Breast epithelium (tissue), 4 donors: ENCODE results near the gene MYBPH. TPM values are rescaled to one million over a fixed set of nuclear protein-coding genes. Genes with fewer than 3 reads are reported as not detected.

Source experiments
- DNase-seq, 2 donors: peaks; one replicate each; pipeline ENCODE4 v3.0.0-alpha.2; 2019; ENCODE audit warnings: low spot score in 2 of 2
- H3K27ac ChIP-seq, 2 donors: fragments of 200-600 bp; sonication (generic) in 1 of 2; one replicate each; pipeline ENCODE4 v1.5.1; 2016 to 2019; ENCODE audit warnings: mild to moderate bottlenecking in 1 of 2
- H3K27me3 ChIP-seq, 2 donors: fragments of 200-600 bp; sonication (generic) in 1 of 2; one replicate each; pipeline versions ENCODE4 v1.5.1 to v1.6.0; 2017 to 2019; ENCODE audit warnings: control low read depth in 1 of 2, mild to moderate bottlenecking in 1 of 2
- H3K36me3 ChIP-seq: fragments of 200-600 bp; one replicate; pipeline ENCODE4 v1.5.1; 2019
- H3K4me1 ChIP-seq, 2 donors: fragments of 200-600 bp; sonication (generic); one replicate each; pipeline ENCODE4 v1.5.1; 2016 to 2019; ENCODE audit warnings: control low read depth in 1 of 2
- H3K4me3 ChIP-seq, 3 donors: fragments of 200-600 bp; sonication (generic); 1 replicate in 2 of 3; 2 replicates in 1 of 3; pipeline ENCODE4 v1.5.1; 2016 to 2019; ENCODE audit warnings: mild to moderate bottlenecking in 3 of 3, moderate library complexity in 2 of 3
- H3K9me3 ChIP-seq, 2 donors: fragments of 200-600 bp; sonication (generic) in 1 of 2; one replicate each; pipeline ENCODE4 v1.5.1; 2016 to 2019; ENCODE audit warnings: control low read depth in 1 of 2
- POLR2A ChIP-seq: fragments of 450-650 bp; IDR thresholded peaks from one replicate; pipeline ENCODE4 v1.6.1; 2016; ENCODE audit warnings: antibody characterized with exemption, mild to moderate bottlenecking, moderate library complexity
- POLR2AphosphoS5 ChIP-seq, 3 donors: sonication (generic); formaldehyde crosslinking; IDR thresholded peaks; one replicate each; pipeline ENCODE4 v1.6.1; 2017; ENCODE audit warnings: antibody characterized with exemption in 3 of 3
- intact Hi-C: fragments of 100-400 bp; cut with DNase I; formaldehyde crosslinking; loops from one replicate; pipeline ENCODE4 v1.15.1; 2023; ENCODE audit warnings: low total_unique reads
- total RNA-seq, 3 donors: library from RNA; depleted of rRNA; stranded (reverse); fragments of >200 nt; gene quantifications; one replicate each; pipeline ENCODE4 v1.1.0, GENCODE V29; 2016
- TF ChIP-seq, protein P1 (sequence below), 3 donors: fragments of 450-650 bp; IDR thresholded peaks; one replicate each; pipeline ENCODE4 v1.5.1; 2016 to 2017; ENCODE audit warnings: antibody characterized with exemption in 3 of 3, mild to moderate bottlenecking in 3 of 3, moderate library complexity in 3 of 3

MYBPH gene
- total RNA-seq, 3 donors from 2014 or later: 0.66 TPM; not detected in 2

GRCh38 chr1:203161703-203162102, 13.9 kb downstream of the MYBPH start:
- DNase-seq: no peak
- Histone ChIP-seq H3K4me3 (no peak overlapping the region), H3K27me3 (no peaks in the 10 kb centered on the region), H3K36me3 (no peaks in the 10 kb centered on the region), H3K4me1 (no peaks in the 10 kb centered on the region), H3K9me3 (no peaks in the 10 kb centered on the region), H3K27ac (no peak overlapping the region)
- intact Hi-C loops: no loop called here
- TF ChIP-seq, protein P1, sequence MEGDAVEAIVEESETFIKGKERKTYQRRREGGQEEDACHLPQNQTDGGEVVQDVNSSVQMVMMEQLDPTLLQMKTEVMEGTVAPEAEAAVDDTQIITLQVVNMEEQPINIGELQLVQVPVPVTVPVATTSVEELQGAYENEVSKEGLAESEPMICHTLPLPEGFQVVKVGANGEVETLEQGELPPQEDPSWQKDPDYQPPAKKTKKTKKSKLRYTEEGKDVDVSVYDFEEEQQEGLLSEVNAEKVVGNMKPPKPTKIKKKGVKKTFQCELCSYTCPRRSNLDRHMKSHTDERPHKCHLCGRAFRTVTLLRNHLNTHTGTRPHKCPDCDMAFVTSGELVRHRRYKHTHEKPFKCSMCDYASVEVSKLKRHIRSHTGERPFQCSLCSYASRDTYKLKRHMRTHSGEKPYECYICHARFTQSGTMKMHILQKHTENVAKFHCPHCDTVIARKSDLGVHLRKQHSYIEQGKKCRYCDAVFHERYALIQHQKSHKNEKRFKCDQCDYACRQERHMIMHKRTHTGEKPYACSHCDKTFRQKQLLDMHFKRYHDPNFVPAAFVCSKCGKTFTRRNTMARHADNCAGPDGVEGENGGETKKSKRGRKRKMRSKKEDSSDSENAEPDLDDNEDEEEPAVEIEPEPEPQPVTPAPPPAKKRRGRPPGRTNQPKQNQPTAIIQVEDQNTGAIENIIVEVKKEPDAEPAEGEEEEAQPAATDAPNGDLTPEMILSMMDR (IDR thresholded peaks at IDR 0.05): no peak
- TF ChIP-seq POLR2A (no peak), POLR2AphosphoS5 (IDR thresholded peaks at IDR 0.05) (no peak)

DNA sequence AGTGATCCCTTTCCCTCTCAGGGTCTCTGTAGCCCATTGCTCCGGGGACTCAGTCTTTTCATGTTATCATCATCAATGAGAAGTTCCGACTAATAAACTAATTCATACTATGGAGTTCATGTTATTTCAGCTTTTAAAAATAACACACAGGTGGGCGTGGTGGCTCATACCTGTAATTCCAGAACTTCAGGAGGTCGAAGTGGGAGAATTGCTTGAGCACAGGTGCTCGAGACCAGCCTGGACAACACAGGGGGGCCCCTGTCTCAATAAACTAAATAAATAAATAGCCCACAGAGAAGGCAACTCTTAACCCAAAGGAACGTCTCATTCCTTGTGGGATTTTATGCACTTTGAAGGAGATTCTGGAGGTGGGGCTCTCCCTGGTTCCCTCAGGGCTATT, 14.5 kb downstream of the MYBPH start:
- no peak overlapping the region for H3K27ac ChIP-seq
- H3K27me3 ChIP-seq: no peaks in the 10 kb centered on the region
- intact Hi-C loops: no loop called here
- no peak overlapping the region for H3K4me3 ChIP-seq
- no peak for TF ChIP-seq POLR2A
- TF ChIP-seq POLR2AphosphoS5 (IDR thresholded peaks at IDR 0.05): no peak
- TF ChIP-seq, protein P1 (IDR thresholded peaks at IDR 0.05): no peak
- no peaks in the 10 kb centered on the region for H3K9me3 ChIP-seq
- H3K4me1 ChIP-seq: no peaks in the 10 kb centered on the region
- H3K36me3 ChIP-seq: no peaks in the 10 kb centered on the region
- no peak for DNase-seq

GRCh38 chr1:203159844-203160243, 15.8 kb downstream of the MYBPH start:
- Histone ChIP-seq H3K36me3 (no peaks in the 10 kb centered on the region), H3K27me3 (no peaks in the 10 kb centered on the region), H3K9me3 (no peaks in the 10 kb centered on the region), H3K4me1 (no peaks in the 10 kb centered on the region), H3K27ac (no peak overlapping the region), H3K4me3 (no peak overlapping the region)
- no peak for TF ChIP-seq POLR2A
- TF ChIP-seq, protein P1 (IDR thresholded peaks at IDR 0.05): no peak
- TF ChIP-seq POLR2AphosphoS5 (IDR thresholded peaks at IDR 0.05): no peak
- intact Hi-C loops: no loop called here
- DNase-seq: no peak

DNA sequence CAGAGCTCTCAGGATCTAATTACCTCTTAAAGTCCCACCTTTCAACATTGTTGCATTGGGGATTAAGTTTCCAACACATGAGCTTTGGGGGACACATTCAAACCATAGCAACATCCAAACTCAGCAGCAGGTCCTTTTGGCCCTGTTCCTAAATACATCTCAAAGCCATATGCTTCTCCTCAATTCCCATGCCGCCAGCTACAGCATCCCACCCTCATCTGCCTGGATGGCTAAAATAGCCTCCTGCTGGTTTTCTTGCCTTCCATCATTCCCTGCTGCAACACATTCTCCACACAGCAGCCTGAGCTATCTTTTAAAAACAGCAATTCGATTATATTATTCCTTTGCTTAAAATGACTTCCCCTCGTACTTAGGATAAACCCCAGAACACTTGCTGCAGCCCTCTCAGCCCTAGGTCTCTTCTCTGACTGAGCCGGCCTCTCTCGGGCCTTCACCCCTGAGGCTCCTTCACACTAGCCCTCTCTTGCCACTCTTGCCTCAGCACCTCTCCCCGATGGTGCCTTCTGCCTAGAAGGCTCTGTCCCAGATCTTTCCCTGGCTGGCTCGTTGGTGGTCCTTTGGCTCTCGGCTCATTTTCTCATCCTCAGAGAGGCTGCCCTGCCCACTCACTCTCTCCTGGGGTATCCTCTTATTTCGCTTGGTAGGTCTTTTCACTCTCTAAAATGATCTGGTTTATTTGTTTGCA, 16.5 kb downstream of the MYBPH start:
- Histone ChIP-seq H3K4me1 (no peaks in the 10 kb centered on the region), H3K27me3 (no peaks in the 10 kb centered on the region), H3K9me3 (no peaks in the 10 kb centered on the region), H3K4me3 (no peak overlapping the region), H3K36me3 (no peaks in the 10 kb centered on the region), H3K27ac (no peak overlapping the region)
- intact Hi-C loops: no loop called here
- TF ChIP-seq POLR2AphosphoS5 (IDR thresholded peaks at IDR 0.05): no peak
- no peak for TF ChIP-seq POLR2A
- TF ChIP-seq, protein P1 (IDR thresholded peaks at IDR 0.05): no peak
- DNase-seq: no peak

- Histone ChIP-seq H3K36me3 (no peaks in the 10 kb centered on the region), H3K4me3 (no peak overlapping the region), H3K9me3 (no peaks in the 10 kb centered on the region), H3K27ac (no peak overlapping the region), H3K27me3 (no peaks in the 10 kb centered on the region), H3K4me1 (peaks cover 0 to 6% of the 10 kb centered on the region in 2 donors)
- TF ChIP-seq, protein P1 (IDR thresholded peaks at IDR 0.05): no peak
- TF ChIP-seq POLR2A (no peak), POLR2AphosphoS5 (IDR thresholded peaks at IDR 0.05) (no peak)
- intact Hi-C loops: no loop called here
- DNase-seq: no peak
Observed at GRCh38 chr1:203158423-203158822, 17.2 kb downstream of the MYBPH start.
